ENCODE measurements around the gene DUSP18.

DUSP18 gene

DNA sequence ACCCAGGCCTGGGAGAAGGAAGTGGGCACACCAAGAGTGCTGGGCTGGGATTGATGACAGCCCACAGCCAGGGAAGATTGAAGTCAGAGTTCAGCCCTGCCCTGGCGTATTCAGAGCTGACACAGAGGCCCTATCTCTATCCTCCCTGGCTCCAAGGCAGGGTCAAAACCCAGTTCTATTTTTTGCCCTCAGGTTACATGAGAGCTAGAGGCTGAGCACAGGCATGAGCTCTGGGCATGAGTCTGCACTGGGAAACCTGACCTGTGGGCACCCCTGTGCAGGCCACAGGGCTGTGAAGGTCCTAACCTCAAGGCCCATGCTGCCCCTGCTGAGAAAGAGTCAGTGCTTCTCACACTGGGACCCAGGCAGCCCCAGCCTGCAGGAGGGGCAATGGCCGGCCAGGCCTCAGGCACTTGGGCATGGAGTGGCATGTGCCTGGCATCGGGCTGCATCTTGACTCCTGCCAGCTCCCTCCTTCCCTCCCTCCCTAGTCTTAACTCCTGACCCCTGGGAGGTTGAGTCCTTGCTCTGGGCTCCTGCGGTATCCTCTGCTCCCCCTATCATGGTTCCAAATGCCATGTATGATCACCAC is 26.7 kb downstream of the DUSP18 start:
- Mint-ChIP-seq H3K27ac (no peak overlapping the region), H3K27me3 (ENCODE audit: low read depth, poor library complexity) (peaks cover 2% of the 10 kb centered on the region), H3K4me3 (no peak overlapping the region), H3K36me3 (ENCODE audit: low read depth) (no peaks in the 10 kb centered on the region), H3K4me1 (peaks cover 12% of the 10 kb centered on the region), H3K9me3 (peaks cover 4% of the 10 kb centered on the region)
- DNase-seq: no peak
- TF ChIP-seq, protein P1, sequence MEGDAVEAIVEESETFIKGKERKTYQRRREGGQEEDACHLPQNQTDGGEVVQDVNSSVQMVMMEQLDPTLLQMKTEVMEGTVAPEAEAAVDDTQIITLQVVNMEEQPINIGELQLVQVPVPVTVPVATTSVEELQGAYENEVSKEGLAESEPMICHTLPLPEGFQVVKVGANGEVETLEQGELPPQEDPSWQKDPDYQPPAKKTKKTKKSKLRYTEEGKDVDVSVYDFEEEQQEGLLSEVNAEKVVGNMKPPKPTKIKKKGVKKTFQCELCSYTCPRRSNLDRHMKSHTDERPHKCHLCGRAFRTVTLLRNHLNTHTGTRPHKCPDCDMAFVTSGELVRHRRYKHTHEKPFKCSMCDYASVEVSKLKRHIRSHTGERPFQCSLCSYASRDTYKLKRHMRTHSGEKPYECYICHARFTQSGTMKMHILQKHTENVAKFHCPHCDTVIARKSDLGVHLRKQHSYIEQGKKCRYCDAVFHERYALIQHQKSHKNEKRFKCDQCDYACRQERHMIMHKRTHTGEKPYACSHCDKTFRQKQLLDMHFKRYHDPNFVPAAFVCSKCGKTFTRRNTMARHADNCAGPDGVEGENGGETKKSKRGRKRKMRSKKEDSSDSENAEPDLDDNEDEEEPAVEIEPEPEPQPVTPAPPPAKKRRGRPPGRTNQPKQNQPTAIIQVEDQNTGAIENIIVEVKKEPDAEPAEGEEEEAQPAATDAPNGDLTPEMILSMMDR (IDR thresholded peaks at IDR 0.05): no peak

DNA sequence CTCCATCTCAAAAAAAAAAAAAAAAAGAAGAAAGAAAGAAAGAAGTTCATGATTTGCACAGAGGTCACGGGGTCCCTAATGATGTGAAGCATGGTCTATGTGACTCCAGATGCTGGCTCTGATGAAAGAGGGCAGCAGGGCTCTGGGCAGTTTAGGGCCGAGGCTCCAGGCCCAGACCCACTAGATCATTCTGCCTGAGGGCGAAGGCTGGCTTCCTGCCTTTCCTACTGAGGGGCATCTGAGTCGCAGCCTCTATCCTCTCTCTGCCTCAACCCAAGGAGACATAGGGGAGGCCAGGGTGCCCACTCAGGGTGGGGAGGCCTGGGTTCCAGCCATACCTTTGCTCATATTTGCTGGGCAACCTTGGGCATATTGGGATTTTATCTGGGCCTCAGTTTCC is 27.3 kb downstream of the DUSP18 start:
- H3K27me3 Mint-ChIP-seq (ENCODE audit: low read depth, poor library complexity): peaks cover 2% of the 10 kb centered on the region
- no peak for DNase-seq
- TF ChIP-seq, protein P1 (IDR thresholded peaks at IDR 0.05): no peak
- H3K36me3 Mint-ChIP-seq (ENCODE audit: low read depth): no peaks in the 10 kb centered on the region
- peaks cover 4% of the 10 kb centered on the region for H3K9me3 Mint-ChIP-seq
- no peak overlapping the region for H3K4me3 Mint-ChIP-seq
- no peak overlapping the region for H3K27ac Mint-ChIP-seq
- H3K4me1 Mint-ChIP-seq: peaks cover 15% of the 10 kb centered on the region

DNA sequence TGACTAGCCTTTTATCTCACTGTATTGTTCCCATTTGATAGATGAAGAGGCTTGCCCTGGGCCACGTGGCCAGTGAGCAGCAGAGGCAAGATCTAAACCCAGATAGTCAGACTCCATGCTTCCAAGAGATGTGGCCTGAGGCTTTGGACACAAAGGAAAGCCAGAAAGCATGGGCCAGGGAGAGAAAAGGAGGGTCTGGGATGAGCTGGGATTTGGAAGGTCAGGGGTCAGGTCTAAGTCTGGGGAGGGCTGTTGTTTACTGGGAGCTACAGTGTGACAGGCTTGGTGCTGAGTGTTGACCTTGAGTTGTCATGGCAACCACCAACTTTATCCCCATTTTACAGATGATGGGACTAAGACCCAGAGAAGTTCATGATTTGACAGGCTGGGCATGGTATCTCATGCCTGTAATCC is 30.0 kb downstream of the DUSP18 start:
- H3K27me3 Mint-ChIP-seq (ENCODE audit: low read depth, poor library complexity): peaks cover 2% of the 10 kb centered on the region
- peaks cover 4% of the 10 kb centered on the region for H3K9me3 Mint-ChIP-seq
- peaks cover 15% of the 10 kb centered on the region for H3K4me1 Mint-ChIP-seq
- peak overlapping the region; percentile 54 for H3K27ac Mint-ChIP-seq
- no peak for DNase-seq
- TF ChIP-seq, protein P1 (IDR thresholded peaks at IDR 0.05): no peak
- peak overlapping the region; percentile 25 for H3K4me3 Mint-ChIP-seq
- no peaks in the 10 kb centered on the region for H3K36me3 Mint-ChIP-seq (ENCODE audit: low read depth)

DNA sequence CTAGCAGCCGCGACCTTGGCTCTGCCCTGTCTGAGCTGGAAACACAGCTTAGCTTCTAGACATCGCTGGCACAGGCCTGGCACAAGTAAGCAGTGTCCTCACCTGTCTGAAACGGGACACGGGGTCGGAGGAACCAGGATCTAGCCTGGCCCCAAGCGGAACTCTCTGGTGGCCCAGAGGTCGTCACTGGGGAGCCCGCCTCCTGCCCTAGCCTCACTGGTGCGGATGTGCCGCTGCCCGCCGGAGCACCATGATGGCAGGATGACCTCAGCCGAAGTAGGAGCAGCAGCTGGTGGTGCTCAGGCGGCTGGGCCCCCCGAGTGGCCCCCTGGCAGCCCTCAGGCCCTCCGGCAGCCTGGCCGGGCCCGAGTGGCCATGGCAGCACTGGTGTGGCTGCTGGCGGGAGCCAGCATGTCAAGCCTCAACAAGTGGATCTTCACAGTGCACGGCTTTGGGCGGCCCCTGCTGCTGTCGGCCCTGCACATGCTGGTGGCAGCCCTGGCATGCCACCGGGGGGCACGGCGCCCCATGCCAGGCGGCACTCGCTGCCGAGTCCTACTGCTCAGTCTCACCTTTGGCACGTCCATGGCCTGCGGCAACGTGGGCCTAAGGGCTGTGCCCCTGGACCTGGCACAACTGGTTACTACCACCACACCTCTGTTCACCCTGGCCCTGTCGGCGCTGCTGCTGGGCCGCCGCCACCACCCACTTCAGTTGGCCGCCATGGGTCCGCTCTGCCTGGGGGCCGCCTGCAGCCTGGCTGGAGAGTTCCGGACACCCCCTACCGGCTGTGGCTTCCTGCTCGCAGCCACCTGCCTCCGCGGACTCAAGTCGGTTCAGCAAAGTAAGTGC is 31.2 kb downstream of the DUSP18 start:
- no peak for DNase-seq
- no peaks in the 10 kb centered on the region for H3K36me3 Mint-ChIP-seq (ENCODE audit: low read depth)
- no peak overlapping the region for H3K27ac Mint-ChIP-seq

DNA sequence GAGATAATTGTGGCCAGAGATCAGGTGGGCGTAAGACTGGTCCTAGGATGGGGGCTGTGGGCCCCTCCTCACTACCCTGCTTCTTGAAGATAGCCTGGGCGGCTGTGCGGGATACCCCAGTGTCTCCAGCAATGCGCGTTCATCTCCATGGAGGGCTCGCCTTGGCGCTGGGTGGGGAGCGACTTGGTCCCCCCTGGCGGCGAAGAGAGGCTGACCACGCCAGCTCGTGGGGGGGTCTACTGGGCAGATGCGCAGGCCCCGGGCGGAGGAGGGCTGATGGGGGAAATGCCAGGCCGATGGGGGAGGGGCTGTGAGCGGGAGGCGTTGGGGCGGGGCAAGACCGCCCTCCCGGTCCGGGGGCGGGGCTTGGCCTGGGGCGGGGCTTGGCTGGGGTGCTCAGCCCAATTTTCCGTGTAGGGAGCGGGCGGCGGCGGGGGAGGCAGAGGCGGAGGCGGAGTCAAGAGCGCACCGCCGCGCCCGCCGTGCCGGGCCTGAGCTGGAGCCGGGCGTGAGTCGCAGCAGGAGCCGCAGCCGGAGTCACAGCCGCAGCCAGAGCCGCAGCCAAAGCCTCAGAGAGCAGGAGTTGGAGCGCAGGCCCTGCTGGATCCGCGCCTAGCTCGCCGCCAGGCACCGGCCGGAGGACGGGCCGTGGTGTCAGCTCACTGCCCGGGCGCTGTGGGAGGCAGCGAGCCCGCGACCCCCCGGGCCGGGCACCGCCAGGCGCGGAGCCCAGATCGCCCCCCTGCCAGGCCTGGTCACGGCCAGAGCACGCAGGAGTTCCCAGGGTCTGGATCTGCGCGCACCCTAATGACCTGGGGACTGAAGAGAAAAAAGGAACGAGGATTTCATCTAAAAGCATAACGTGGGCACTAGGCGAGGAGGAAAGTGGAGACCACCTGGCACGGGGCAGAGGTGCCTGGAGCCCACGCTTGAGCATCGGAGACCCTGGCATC is 32.1 kb downstream of the DUSP18 start, which contains the start of gene SLC35E4:
TSS of gene SLC35E4 (plus strand) at position 509 of the 953 bp plus-strand sequence. CDS start 670 bp downstream, outside the sequence.
- TF ChIP-seq, protein P1 (IDR thresholded peaks at IDR 0.05): no peak
- Mint-ChIP-seq H3K4me1 (peaks cover 15% of the 10 kb centered on the region), H3K9me3 (peaks cover 10% of the 10 kb centered on the region), H3K27ac (no peak within 1 kb of the TSS), H3K4me3 (peak within 1 kb of the TSS; percentile 82), H3K27me3 (ENCODE audit: low read depth, poor library complexity) (peaks cover 2% of the 10 kb centered on the region), H3K36me3 (ENCODE audit: low read depth) (no peaks in the 10 kb centered on the region)
- DNase-seq: peak; percentile 98

More for the DNA sequence above, 31.2 kb downstream of the DUSP18 start:
- Mint-ChIP-seq H3K27me3 (ENCODE audit: low read depth, poor library complexity) (peaks cover 2% of the 10 kb centered on the region), H3K4me1 (peaks cover 15% of the 10 kb centered on the region), H3K9me3 (peaks cover 4% of the 10 kb centered on the region), H3K4me3 (peak overlapping the region; percentile 82)
- TF ChIP-seq, protein P1 (IDR thresholded peaks at IDR 0.05): no peak

All from nephron progenitor cell (in vitro differentiated cells).